WERI-Rb-1 (cell line): ENCODE data around the gene GPR78.
"Not testable (repeated sequence)": the region's sequence is repeated elsewhere in the genome, so short reads cannot be mapped to it uniquely, and the experiment has no call there.

ENCODE experiments used
- DNase-seq: peaks from one replicate; pipeline ENCODE4 v3.0.0-alpha.2; 2020
- H3K27ac ChIP-seq: fragments of 250-450 bp; sonication (Bioruptor Pico); 2 replicates; pipeline ENCODE4 v1.5.1; 2020; ENCODE audit warnings: mild to moderate bottlenecking, moderate library complexity
- H3K27me3 ChIP-seq: fragments of 250-450 bp; sonication (Bioruptor Pico); 2 replicates; pipeline ENCODE4 v1.5.1; 2021; ENCODE audit warnings: mild to moderate bottlenecking, low read depth, moderate library complexity; ENCODE audit not compliant: insufficient read depth, severe bottlenecking
- H3K36me3 ChIP-seq: fragments of 250-450 bp; sonication (Bioruptor Pico); 2 replicates; pipeline ENCODE4 v1.5.1; 2020; ENCODE audit warnings: mild to moderate bottlenecking, moderate library complexity
- H3K4me3 ChIP-seq: 2 replicates; pipeline ENCODE4 v1.5.1; 2011; ENCODE audit warnings: low read depth, mild to moderate bottlenecking, control low read depth, low read length
- H3K9me3 ChIP-seq: fragments of 250-450 bp; sonication (Bioruptor Pico); 2 replicates; pipeline ENCODE4 v1.5.1; 2021; ENCODE audit warnings: mild to moderate bottlenecking, moderate library complexity; ENCODE audit not compliant: severe bottlenecking
- TF ChIP-seq, protein P1 (sequence below): IDR thresholded peaks from 2 replicates; pipeline ENCODE4 v1.5.1; 2011; ENCODE audit warnings: low read depth, mild to moderate bottlenecking, control low read depth, inconsistent platforms, low read length

GPR78 gene

DNA sequence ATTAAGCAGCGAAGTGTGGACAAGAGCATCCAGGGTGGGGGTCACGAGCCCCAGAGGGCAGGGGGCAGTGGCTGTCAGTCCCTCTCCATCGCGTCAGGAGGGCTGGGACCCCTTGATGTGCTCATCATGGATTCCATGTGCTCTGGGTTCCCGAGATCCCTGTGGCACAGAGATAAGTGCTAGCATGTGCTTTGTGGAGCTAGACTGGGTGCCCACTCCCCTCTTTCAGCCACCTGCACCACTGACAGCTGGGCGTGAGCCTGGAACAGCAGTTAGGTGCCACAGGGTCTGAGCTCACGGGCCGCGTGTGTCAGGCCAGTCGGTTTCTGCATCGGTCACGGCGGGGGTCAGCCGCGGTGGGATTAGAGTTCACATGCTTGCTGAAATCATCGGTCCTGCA lies 36.6 kb downstream of the GPR78 start:
- TF ChIP-seq, protein P1, sequence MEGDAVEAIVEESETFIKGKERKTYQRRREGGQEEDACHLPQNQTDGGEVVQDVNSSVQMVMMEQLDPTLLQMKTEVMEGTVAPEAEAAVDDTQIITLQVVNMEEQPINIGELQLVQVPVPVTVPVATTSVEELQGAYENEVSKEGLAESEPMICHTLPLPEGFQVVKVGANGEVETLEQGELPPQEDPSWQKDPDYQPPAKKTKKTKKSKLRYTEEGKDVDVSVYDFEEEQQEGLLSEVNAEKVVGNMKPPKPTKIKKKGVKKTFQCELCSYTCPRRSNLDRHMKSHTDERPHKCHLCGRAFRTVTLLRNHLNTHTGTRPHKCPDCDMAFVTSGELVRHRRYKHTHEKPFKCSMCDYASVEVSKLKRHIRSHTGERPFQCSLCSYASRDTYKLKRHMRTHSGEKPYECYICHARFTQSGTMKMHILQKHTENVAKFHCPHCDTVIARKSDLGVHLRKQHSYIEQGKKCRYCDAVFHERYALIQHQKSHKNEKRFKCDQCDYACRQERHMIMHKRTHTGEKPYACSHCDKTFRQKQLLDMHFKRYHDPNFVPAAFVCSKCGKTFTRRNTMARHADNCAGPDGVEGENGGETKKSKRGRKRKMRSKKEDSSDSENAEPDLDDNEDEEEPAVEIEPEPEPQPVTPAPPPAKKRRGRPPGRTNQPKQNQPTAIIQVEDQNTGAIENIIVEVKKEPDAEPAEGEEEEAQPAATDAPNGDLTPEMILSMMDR, result no peak
- Histone ChIP-seq H3K27me3 (peaks cover under 1% of the 10 kb centered on the region), H3K27ac (no peak overlapping the region), H3K36me3 (no peaks in the 10 kb centered on the region), H3K9me3 (no peaks in the 10 kb centered on the region), H3K4me3 (no peak overlapping the region)
- DNase-seq, result no peak

DNA sequence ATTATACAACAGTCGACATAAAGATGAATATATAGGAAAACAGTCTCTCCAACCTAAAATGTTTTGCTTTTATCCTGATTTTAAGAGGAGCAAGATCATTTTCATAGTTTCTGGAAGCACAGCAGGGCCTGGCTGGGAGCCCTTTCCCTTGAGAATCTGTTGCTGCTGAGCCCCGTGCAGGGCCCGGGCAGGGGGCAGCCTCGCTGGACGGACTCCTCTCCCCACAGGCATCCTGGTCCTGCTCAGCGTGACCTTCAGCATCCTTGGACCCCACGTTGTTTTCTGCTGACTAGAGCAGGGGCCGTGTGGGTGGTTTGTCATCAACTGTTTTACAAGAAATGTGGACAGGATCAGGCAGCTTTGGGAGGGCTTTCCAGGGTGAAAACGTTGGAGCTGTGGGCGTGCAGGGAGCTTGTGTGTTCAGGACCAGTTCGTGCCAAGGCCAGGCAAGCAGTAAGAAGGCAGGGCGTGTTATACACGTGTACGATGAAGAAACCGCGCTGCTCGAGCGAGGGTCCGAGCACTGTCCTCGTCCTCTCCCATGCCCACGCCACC lies 37.4 kb downstream of the GPR78 start:
- Histone ChIP-seq H3K27me3 (no peaks in the 10 kb centered on the region), H3K9me3 (no peaks in the 10 kb centered on the region), H3K36me3 (no peaks in the 10 kb centered on the region), H3K4me3 (no peak overlapping the region), H3K27ac (no peak overlapping the region)
- DNase-seq, result no peak
- TF ChIP-seq, protein P1, result no peak

DNA sequence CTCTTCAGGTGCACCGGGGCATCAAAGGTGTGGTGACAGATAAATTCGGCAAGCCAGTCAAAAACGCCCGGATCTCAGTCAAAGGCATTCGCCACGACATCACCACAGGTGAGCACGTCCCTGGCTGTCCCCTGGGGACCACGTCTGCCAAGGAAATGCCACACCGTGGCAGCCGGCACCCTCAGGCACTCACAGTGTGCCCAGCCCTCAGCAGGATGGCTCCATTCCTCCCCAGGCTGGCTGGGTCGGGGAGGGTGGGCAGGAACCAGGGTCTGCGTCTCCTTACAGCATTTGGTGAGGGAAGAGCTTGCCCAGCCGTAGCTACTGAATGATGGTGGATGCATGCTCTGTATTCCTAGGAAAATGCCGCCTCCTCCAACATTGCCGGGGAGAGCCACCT lies 38.2 kb downstream of the GPR78 start:
- TF ChIP-seq, protein P1, result no peak
- no peaks in the 10 kb centered on the region for H3K27me3 ChIP-seq
- no peak overlapping the region for H3K4me3 ChIP-seq

DNA sequence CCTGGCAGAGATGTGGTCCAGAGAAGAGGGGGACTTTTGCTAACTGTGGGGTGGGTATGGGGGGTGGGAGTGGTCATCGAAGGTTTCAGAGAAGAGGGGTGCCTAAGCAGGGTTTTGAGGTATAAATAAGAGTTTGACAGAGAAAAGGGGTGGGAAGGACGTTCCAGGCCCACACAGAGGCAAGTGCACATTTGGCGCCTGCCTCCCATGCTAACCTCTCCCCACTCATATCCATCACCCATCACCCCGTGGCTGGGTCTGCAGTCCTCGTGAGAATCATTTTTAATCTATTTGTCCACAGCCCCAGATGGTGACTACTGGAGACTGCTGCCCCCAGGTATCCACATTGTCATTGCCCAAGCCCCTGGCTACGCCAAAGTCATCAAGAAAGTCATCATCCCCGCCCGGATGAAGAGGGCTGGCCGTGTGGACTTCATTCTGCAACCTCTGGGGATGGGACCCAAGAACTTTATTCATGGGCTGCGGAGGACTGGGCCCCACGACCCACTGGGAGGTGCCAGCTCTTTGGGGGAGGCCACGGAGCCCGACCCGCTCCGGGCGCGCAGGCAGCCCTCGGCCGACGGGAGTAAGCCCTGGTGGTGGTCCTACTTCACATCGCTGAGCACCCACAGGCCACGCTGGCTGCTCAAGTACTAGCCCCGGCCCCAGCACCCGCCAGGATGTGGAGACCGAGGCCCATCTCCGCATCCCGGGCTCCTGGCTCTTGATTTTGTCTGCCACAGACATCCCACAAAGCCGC lies 38.9 kb downstream of the GPR78 start:
- Histone ChIP-seq H3K4me3 (no peak overlapping the region), H3K27me3 (no peaks in the 10 kb centered on the region), H3K36me3 (no peaks in the 10 kb centered on the region), H3K27ac (no peak overlapping the region), H3K9me3 (no peaks in the 10 kb centered on the region)
- TF ChIP-seq, protein P1, result no peak
- no peak for DNase-seq

More for the DNA sequence above, 38.2 kb downstream of the GPR78 start:
- Histone ChIP-seq H3K9me3 (no peaks in the 10 kb centered on the region), H3K27ac (no peak overlapping the region), H3K36me3 (no peaks in the 10 kb centered on the region)
- DNase-seq, result no peak

DNA sequence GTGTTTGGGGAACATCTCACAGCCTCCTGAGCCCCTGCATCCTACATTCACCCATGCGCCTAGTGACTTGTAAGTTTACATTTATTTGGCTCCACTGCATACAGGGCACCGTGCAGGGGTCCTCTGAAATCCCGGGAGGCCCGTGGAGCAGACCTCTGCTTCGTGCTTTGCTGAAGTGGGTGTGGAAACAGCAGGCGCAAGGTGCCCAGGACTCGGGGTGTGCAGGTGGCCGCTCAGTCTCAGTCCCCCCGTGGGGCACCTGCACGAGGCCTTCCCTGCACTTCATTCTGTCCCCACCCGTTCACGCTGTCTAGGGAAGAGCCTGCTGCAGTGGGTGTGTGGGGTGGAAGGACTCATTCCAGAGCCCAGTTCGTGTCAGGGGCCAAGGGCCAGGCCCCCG lies 40.9 kb downstream of the GPR78 start:
- not testable (repeated sequence) for H3K4me3 ChIP-seq, H3K27ac ChIP-seq, H3K36me3 ChIP-seq, H3K9me3 ChIP-seq, H3K27me3 ChIP-seq, DNase-seq

DNA sequence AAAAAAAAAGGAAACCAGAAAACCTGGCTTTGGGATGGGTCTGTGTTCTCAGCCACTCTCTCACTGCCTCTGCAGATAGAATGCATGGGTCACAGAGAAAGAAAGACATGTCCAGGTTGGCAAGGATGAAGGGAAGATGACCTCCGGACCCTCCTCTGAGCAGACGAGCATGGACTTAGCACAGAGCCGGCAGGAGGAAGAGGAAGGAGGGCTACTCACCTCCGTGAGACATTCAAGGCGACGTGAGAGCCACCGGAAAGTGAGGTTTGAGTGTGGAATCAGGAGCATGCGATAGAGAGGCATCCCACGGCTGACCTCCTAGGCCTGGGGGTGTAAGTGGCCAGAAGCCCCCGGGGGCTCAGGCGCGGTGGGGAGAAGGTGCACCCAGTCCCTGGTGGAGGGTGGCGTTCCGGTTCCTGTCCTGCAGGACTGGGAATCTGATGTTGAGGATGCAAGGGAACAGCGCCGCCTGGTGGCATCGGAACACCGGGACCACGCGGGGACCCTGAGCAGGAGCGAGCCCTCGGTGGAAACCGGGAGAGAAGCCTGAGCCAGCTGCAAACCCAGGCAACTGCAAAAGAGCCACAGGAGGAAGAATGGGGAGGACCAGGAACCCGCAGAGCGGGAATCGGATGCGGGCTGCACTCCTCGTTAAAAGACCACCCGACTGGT lies 44.5 kb downstream of the GPR78 start:
- not testable (repeated sequence) for H3K4me3 ChIP-seq, H3K27me3 ChIP-seq, H3K36me3 ChIP-seq, H3K9me3 ChIP-seq, H3K27ac ChIP-seq, DNase-seq

DNA sequence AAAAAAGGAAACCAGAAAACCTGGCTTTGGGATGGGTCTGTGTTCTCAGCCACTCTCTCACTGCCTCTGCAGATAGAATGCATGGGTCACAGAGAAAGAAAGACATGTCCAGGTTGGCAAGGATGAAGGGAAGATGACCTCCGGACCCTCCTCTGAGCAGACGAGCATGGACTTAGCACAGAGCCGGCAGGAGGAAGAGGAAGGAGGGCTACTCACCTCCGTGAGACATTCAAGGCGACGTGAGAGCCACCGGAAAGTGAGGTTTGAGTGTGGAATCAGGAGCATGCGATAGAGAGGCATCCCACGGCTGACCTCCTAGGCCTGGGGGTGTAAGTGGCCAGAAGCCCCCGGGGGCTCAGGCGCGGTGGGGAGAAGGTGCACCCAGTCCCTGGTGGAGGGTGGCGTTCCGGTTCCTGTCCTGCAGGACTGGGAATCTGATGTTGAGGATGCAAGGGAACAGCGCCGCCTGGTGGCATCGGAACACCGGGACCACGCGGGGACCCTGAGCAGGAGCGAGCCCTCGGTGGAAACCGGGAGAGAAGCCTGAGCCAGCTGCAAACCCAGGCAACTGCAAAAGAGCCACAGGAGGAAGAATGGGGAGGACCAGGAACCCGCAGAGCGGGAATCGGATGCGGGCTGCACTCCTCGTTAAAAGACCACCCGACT lies 50.2 kb downstream of the GPR78 start:
- H3K9me3 ChIP-seq, H3K27ac ChIP-seq, H3K36me3 ChIP-seq, H3K27me3 ChIP-seq, DNase-seq, H3K4me3 ChIP-seq: not testable (repeated sequence)

DNA sequence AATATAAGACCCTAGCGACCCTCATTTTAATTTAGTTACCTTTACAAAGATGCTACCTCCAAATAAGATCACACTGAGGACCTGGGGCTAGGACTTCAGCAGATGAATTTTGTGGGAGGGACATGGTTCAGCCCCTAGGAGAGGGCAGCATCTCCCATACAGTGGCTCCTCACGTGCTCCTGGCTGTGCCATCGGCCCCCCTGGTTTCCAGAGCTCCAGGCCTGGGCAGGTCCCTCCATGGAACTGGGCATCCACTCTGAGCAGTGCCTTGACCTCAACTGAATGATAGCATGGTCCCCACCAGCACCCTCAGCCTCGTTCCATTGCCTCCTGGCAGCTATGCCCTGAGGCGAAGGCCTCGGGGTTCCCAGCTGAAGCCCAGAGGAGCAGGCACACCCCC lies 51.7 kb downstream of the GPR78 start:
- H3K9me3 ChIP-seq, H3K27me3 ChIP-seq, H3K27ac ChIP-seq, H3K4me3 ChIP-seq, DNase-seq, H3K36me3 ChIP-seq: not testable (repeated sequence)

DNA sequence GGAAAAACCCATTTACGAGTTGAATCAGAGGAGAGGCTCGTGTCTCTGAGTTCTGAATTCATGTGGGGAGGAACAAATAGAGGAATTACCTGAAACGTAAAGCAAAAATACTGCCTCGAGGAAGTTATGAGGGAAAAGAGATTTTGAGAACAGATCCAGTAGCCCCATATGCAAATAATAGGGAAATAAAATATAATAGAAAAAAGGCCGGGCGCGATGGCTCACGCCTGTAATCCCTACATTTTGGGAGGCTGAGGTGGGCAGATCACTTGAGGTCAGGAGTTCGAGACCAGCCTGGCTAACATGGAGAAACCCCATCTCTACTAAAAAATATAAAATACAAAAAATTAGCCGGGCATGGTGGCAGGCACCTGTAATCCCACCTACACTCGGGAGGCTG lies 54.6 kb downstream of the GPR78 start:
- not testable (repeated sequence) for H3K4me3 ChIP-seq, H3K36me3 ChIP-seq, H3K27ac ChIP-seq, H3K9me3 ChIP-seq, H3K27me3 ChIP-seq, DNase-seq
